K562 treated with DMSO at 1 percent for 4 hours (cell line): ENCODE data around the gene JMY. TPM values are rescaled to one million over a fixed set of nuclear protein-coding genes. Genes with fewer than 3 reads are reported as not detected.

Experiments
- total RNA-seq: library from RNA; unstranded; fragments of 300-600 nt; gene quantifications from 2 replicates; pipeline ENCODE4 v1.2.3, GENCODE V29; 2022; ENCODE audit not compliant: insufficient read depth

Gene JMY
- total RNA-seq: 3.6 and 5.2 TPM in 2 replicates

DNA sequence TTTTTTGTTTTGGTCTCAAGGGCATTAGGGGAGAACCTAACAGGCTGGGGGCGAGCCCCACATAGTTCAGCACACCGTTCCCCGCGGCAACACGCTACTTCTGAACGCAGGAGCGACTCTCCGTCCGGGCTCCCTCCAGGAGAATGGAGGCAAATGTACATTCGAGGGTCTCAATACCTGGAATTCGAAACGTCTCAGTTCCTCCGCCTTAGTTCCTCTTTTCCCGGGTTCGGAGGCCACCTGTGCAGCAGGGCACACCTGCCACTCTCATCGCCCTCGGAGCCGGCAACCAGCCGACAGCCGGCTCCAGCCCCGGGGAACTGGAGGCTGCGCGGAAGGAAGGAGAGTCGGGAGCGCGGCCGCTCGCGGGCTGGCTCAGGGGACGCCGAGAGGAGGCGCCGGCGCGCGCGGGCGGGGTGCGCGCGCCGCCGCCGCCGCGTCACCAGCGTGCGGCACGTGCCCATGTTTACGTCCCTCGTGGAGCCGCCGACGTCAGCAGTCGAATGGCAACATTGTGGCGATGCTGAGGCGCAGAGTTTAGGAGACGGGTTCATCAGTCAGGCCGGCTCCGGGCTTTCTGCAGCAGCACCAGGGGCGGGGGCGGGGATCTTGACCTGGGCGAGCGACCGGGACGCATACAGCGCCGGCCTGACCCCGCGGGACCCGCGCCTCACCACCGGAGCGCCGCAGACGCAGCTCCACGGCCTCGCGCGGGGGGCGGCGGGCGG lies at the start of gene JMY:
Gene JMY, plus strand, starts transcription at position 498 of the 728 bp plus-strand sequence. CDS start 520 bp downstream, outside the sequence.

Other genes starting within 250 kb of the JMY start
- gene DMGDH, start 166.5 kb upstream of the JMY start, total RNA-seq: 0.63 TPM in 1 of 2 replicates, not detected in the other
- gene BHMT2, start 166.4 kb upstream of the JMY start, total RNA-seq: not detected in 2 replicates
- gene BHMT, start 124.3 kb upstream of the JMY start, total RNA-seq: not detected in 2 replicates